T-cell (primary cell): ENCODE results near the gene TRIM41. TPM values are rescaled to one million over a fixed set of nuclear protein-coding genes. Genes with fewer than 3 reads are reported as not detected.
"Not testable (repeated sequence)": the region's sequence is repeated elsewhere in the genome, so short reads cannot be mapped to it uniquely, and the experiment has no call there.

Experiments used
- ATAC-seq, 4 experiments: fragments of 200-7000 bp in 3 of 4; fragments of 150-1000 bp in 1 of 4; cut with Tn5 transposase; replicated peaks in 1 of 4; 1 replicate in 3 of 4; 2 replicates in 1 of 4; pipeline ENCODE4 v1.10.0; 2021; ENCODE audit warnings: moderate library complexity in 3 of 4, mild to moderate bottlenecking in 2 of 4, moderate number of reproducible peaks in 1 of 4
- CTCF ChIA-PET, 2 donors: fragments of 300-600 bp; sonication (Branson Sonifier 250); formaldehyde crosslinking; loops; one replicate each; lab custom pipeline; 2022; ENCODE audit warnings: antibody characterized with exemption in 2 of 2; lab: Charles Lee
- POLR2A ChIA-PET, 2 donors: fragments of 300-600 bp; sonication (Branson Sonifier 250); formaldehyde crosslinking; loops; one replicate each; lab custom pipeline; 2022; ENCODE audit warnings: antibody characterized with exemption in 2 of 2; lab: Charles Lee
- DNase-seq, 35 experiments: peaks; one replicate each; pipeline versions ENCODE4 v3.0.0 to v3.0.0-alpha.2; 2013 to 2023
- H3K27ac ChIP-seq: one replicate; pipeline ENCODE4 v1.5.1; 2013; ENCODE audit warnings: low read length
- H3K27me3 ChIP-seq, 2 experiments: replicated peaks in 1 of 2; 1 replicate in 1 of 2; 2 replicates in 1 of 2; pipeline versions ENCODE4 v1.6.1 to v1.7.0; 2013; ENCODE audit warnings: low read length in 1 of 2, mixed read lengths in 1 of 2; ENCODE audit not compliant: control insufficient read depth in 2 of 2, insufficient read depth in 2 of 2; ENCODE audit errors: extremely low read depth in 1 of 2
- H3K36me3 ChIP-seq, 2 donors: 1 replicate in 1 of 2; 2 replicates in 1 of 2; pipeline versions ENCODE4 v1.6.1 to v1.7.0; 2013; ENCODE audit warnings: low read length in 1 of 2; ENCODE audit not compliant: control insufficient read depth in 2 of 2, insufficient read depth in 1 of 2; ENCODE audit errors: extremely low read depth in 1 of 2
- H3K4me1 ChIP-seq, 2 experiments: 1 replicate in 1 of 2; 2 replicates in 1 of 2; pipeline versions ENCODE4 v1.6.1 to v1.7.0; 2013; ENCODE audit warnings: low read length in 2 of 2, mixed read lengths in 1 of 2; ENCODE audit not compliant: insufficient read depth in 2 of 2, control insufficient read depth in 1 of 2; ENCODE audit errors: extremely low read depth in 1 of 2
- H3K4me3 ChIP-seq, 2 donors: 1 replicate in 1 of 2; 2 replicates in 1 of 2; pipeline versions ENCODE4 v1.5.1 to v1.7.0; 2013; ENCODE audit warnings: mild to moderate bottlenecking in 2 of 2, low read length in 1 of 2, moderate library complexity in 1 of 2; ENCODE audit not compliant: control insufficient read depth in 1 of 2; ENCODE audit errors: extremely low read depth in 1 of 2
- H3K9me3 ChIP-seq: 2 replicates; pipeline ENCODE4 v1.7.0; 2013
- H3K27ac Mint-ChIP-seq, 2 donors: one replicate each; pipeline ENCODE4 v1.8.0; 2020 to 2021; ENCODE audit warnings: mild to moderate bottlenecking in 2 of 2, mixed read lengths in 2 of 2
- H3K27me3 Mint-ChIP-seq, 2 donors: one replicate each; pipeline ENCODE4 v1.8.0; 2021 to 2022; ENCODE audit warnings: mixed read lengths in 2 of 2
- H3K36me3 Mint-ChIP-seq: one replicate; pipeline ENCODE4 v1.8.0; 2021; ENCODE audit warnings: mixed read lengths
- H3K4me1 Mint-ChIP-seq, 3 donors: one replicate each; pipeline ENCODE4 v1.8.0; 2020 to 2022; ENCODE audit warnings: mixed read lengths in 3 of 3, mild to moderate bottlenecking in 1 of 3
- H3K4me3 Mint-ChIP-seq, 3 donors: one replicate each; pipeline ENCODE4 v1.8.0; 2020 to 2022; ENCODE audit warnings: mild to moderate bottlenecking in 3 of 3, mixed read lengths in 3 of 3, moderate library complexity in 3 of 3
- H3K9me3 Mint-ChIP-seq, 3 donors: one replicate each; pipeline ENCODE4 v1.8.0; 2020 to 2022; ENCODE audit warnings: mixed read lengths in 3 of 3
- WGBS: methylation state at CpG from one replicate; pipeline ENCODE4 v1.1.5; 2013; ENCODE audit warnings: missing lambda C conversion rate; ENCODE audit not compliant: insufficient coverage; 5-methylcytosine and 5-hydroxymethylcytosine counted together
- total RNA-seq, 35 experiments: library from RNA in 6 of 35; stranded (reverse) in 6 of 35; fragments of 120-200 nt in 1 of 35; gene quantifications; one replicate each; pipeline versions ENCODE4 v1.2.1 to v1.2.4 and lab custom pipeline; 2013 to 2026

TRIM41 gene
- total RNA-seq, 5 donors from 2014 or later (not counting 1 experiment from before 2014, with no cell fraction given): 32.2 to 46.2 (median 36.7) TPM

- H3K4me3 Mint-ChIP-seq, H3K4me3 ChIP-seq, H3K9me3 Mint-ChIP-seq, H3K4me1 Mint-ChIP-seq, DNase-seq, ATAC-seq, CTCF ChIA-PET, H3K4me1 ChIP-seq, H3K36me3 Mint-ChIP-seq, H3K36me3 ChIP-seq, H3K27ac Mint-ChIP-seq, POLR2A ChIA-PET, H3K27me3 ChIP-seq, H3K27ac ChIP-seq, H3K9me3 ChIP-seq, H3K27me3 Mint-ChIP-seq: not testable (repeated sequence)
- WGBS: 100% methylated on average over 1 of the region's 6 CpGs
Observed at GRCh38 chr5:181283841-181284755, 61.0 kb downstream of the TRIM41 start.

Other genes starting within 250 kb of the TRIM41 start
- not detected for gene BTNL3, start 234.4 kb upstream of the TRIM41 start, total RNA-seq
- gene BTNL9, start 183.0 kb upstream of the TRIM41 start, total RNA-seq: under 1 TPM in 3 of 5 donors, not detected in 2; 0.41 to 0.95 (median 0.66) TPM
- gene OR2V1, start 92.1 kb upstream of the TRIM41 start, total RNA-seq: not detected
- gene OR2V2, start 75.7 kb upstream of the TRIM41 start, total RNA-seq: not detected
- 1 to 10 TPM; 1.6 to 3.1 (median 3.0) TPM for gene TRIM7, start 18.1 kb upstream of the TRIM41 start, total RNA-seq
- 1,000 to 10,000 TPM; 2,132 to 2,437 (median 2,230) TPM for gene RACK1, start 20.6 kb downstream of the TRIM41 start, total RNA-seq
- gene TRIM52, start 37.9 kb downstream of the TRIM41 start, total RNA-seq: 10 to 100 TPM; 42.9 to 56.9 (median 54.0) TPM
- not detected for gene OR4F3, start 144.0 kb downstream of the TRIM41 start, total RNA-seq